HG03095 (cell line): ENCODE data around the gene BBS5.
"Not testable (repeated sequence)": the region's sequence is repeated elsewhere in the genome, so short reads cannot be mapped to it uniquely, and the experiment has no call there.

Experiments used
- ATAC-seq: cut with Tn5 transposase; IDR thresholded peaks from one replicate; pipeline ENCODE4 v1.9.1; 2021; ENCODE audit warnings: moderate library complexity; ENCODE audit not compliant: unreplicated experiment

BBS5 gene

GRCh38 chr2:169479257-169480078 lies at the start of gene BBS5:
BBS5 (plus strand) TSS chr2:169479494; CDS start chr2:169479554, 60 bp downstream.
- ATAC-seq, result peak; percentile 93

GRCh38 chr2:169431772-169432171 lies 47.5 kb upstream of the BBS5 start:
- not testable (repeated sequence) for ATAC-seq

DNA sequence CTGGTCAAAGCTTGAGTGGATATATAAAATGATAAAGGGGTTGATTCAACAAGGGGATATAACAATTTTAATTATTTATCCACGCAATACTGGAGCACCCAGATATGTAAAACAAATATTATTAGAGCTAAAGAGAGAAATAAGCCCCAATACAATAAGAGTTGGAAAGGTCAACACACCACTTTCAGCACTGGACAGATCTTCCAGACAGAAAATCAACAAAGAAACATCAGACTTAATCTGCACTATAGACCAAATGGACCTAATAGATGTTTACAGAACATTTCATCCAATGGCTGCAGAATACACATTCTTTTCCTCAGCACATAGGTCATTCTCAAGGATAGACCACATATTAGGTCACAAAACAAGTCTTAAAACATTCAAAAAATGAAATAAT lies 45.1 kb upstream of the BBS5 start:
- not testable (repeated sequence) for ATAC-seq

DNA sequence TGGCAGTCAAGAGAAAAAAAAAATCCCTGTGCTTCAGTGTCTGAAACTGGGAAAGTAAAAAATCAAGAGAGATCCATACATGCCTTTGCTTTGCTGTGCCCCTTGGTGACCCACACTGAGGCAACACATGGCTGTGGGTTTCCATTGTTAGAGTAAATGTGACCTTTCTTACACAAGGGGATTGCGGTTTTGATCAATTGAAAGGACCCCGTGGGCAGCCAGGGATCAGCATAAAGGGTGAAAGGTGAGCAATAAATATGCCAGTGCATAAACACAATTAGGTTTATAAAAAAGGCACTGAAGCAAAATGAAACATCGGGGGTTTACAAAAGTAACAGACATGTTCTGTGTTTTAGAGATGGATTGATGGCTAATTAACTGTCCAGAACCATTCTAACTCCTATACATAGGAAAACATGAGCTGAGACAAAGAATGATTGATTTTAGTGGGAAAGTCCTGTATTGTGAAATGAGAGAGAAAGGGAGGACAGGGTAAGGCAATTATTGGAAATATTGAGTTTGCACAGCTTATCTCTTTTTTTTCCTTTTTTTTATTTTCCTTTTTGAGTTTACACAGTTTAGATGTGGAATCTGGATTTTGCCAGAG lies 40.7 kb upstream of the BBS5 start:
- ATAC-seq, result no peak

- no peak for ATAC-seq
Measured at GRCh38 chr2:169439900-169440299, 39.4 kb upstream of the BBS5 start.

GRCh38 chr2:169446452-169446851 lies 32.8 kb upstream of the BBS5 start:
- no peak for ATAC-seq

DNA sequence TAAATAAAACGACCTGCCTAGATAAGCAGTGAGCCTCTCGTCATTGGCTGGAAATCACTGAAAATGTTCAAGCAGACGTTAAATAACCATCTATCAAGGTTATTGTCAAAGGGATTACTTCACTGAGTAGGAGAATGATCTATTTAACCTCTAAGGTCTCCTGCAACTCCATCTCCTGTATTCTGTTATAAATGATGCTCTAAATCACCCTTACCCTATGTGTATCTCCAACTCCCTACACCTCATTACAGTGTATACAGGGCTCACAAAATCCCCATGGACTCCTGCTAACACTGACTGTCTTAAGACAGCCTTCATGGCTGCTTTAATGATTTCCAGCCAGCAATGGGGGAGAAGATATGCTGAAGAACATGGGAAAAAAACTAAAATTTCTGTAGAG lies 31.0 kb upstream of the BBS5 start:
- no peak for ATAC-seq

- ATAC-seq, result no peak
Measured at GRCh38 chr2:169448865-169449264, 30.4 kb upstream of the BBS5 start.

DNA sequence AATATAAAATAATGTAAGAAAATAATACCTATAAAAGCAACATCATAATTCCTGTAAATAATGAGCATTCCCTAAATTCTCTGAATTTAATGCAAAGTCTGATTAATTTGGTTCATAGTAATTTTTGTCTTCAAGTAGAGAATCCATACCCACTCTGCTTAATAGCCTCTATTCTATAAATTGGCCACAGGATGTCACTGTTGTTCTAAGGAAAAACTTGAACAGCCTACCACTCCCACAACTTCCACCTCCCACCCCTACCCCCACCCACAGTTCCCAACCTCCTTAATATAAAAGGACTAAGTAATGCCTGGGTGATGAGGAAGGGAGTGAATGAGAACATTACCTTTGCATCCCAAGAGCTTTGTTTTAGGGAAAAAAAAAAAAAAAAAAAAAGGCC lies 27.2 kb upstream of the BBS5 start:
- no peak for ATAC-seq

DNA sequence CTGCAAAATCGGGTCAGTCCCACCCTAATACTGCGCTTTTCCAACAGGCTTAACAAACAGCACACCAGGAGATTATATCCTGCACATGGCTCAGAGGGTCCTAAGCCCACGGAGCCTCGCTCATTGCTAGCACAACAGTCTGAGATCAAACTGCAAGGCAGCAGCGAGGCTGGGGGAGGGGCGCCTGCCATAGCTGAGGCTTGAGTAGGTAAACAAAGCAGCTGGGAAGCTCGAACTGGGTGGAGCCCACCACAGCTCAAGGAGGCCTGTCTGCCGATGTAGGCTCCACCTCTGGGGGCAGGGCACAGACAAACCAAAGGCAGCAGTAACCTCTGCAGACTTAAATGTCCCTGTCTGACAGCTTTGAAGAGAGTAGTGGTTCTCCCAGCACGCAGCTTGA lies 26.2 kb upstream of the BBS5 start:
- ATAC-seq, result not testable (repeated sequence)

- no peak for ATAC-seq
Measured at GRCh38 chr2:169461143-169461542, 18.2 kb upstream of the BBS5 start.

GRCh38 chr2:169462896-169463695 lies 16.2 kb upstream of the BBS5 start:
- no peak for ATAC-seq

GRCh38 chr2:169464466-169464865 lies 14.8 kb upstream of the BBS5 start:
- no peak for ATAC-seq

- no peak for ATAC-seq
Measured at GRCh38 chr2:169464882-169465281, 14.4 kb upstream of the BBS5 start.

- no peak for ATAC-seq
Measured at GRCh38 chr2:169468841-169469240, 10.5 kb upstream of the BBS5 start.

- no peak for ATAC-seq
Measured at GRCh38 chr2:169469952-169470572, 9.2 kb upstream of the BBS5 start.

GRCh38 chr2:169472249-169472648 lies 7.0 kb upstream of the BBS5 start:
- no peak for ATAC-seq

DNA sequence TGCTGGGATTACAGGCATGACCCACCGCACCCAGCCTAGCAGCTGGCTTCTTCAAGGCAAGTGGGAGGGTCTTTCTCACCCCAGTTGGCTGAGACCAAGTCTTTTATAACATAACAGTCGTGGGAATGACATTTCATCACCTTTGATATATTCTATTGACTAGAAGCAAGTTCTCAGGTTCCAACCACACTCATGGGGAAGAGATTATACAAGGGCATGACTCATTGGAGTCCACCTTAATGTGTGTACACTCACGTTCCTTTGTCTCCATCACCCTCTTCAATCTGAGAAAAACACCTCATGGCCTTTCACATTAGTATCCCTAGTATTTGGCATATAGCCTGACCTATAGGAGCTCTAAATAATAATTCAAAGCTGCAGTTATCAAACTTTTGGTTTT lies 2.8 kb upstream of the BBS5 start:
- ATAC-seq, result no peak

GRCh38 chr2:169478339-169478738 lies 955 bp upstream of the BBS5 start:
- ATAC-seq, result no peak

DNA sequence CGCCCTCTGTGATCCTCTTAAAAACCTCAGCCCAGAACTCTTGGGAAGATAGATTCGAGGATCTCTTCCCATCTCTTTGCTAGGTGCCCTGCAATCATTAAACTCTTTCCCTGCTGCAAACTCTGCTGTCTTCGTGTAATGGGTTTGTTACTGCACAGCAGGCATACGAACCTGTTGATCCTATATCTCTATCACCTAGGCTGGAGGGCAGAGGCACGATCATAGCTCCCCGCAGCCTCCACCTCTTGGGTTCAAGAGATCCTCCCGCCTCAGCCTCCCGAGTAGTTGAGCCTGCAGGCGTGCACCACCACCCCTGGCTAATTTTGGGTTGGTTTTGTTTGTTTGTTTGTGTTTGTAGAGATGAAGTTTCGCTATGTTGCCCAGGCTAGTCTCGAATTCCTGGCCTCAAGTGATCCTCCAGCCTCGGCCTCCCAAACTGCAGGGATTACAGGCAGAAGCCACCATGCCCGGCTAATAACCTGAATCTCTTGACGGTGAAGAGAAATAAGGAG lies 493 bp upstream of the BBS5 start:
- peak; percentile 3 for ATAC-seq

GRCh38 chr2:169480079-169480465 lies 778 bp downstream of the BBS5 start:
- ATAC-seq, result no peak
